Neural cell (in vitro differentiated cells): ENCODE data around the gene CELA2A. TPM values are rescaled to one million over a fixed set of nuclear protein-coding genes. Genes with fewer than 3 reads are reported as not detected.
"Not testable (repeated sequence)": the region's sequence is repeated elsewhere in the genome, so short reads cannot be mapped to it uniquely, and the experiment has no call there.

Experiments
- H2AFZ ChIP-seq: fragments of 200-600, 300-800 bp; sonication (generic), shearing (Covaris generic); 2 replicates; pipeline ENCODE4 v1.6.0; 2014; ENCODE audit warnings: low read depth, mild to moderate bottlenecking, antibody characterized with exemption, low read length, moderate library complexity
- H3F3A ChIP-seq: fragments of 200-600 bp; shearing (Covaris generic); 2 replicates; pipeline ENCODE4 v1.6.1; 2016; ENCODE audit warnings: mild to moderate bottlenecking, moderate library complexity, mixed read lengths, antibody characterized with exemption, low read length; ENCODE audit not compliant: insufficient read depth, poor library complexity, severe bottlenecking
- H3K27ac ChIP-seq: fragments of 200-600, 300-800 bp; sonication (generic), shearing (Covaris generic); 2 replicates; pipeline ENCODE4 v1.5.1; 2014; ENCODE audit warnings: mild to moderate bottlenecking, low read length, moderate library complexity
- H3K27me3 ChIP-seq: fragments of 300-800, 200-600 bp; sonication (generic), shearing (Covaris generic); 2 replicates; pipeline ENCODE4 v1.6.0; 2014; ENCODE audit warnings: mild to moderate bottlenecking, low read depth, low read length, moderate library complexity; ENCODE audit not compliant: insufficient read depth
- H3K36me3 ChIP-seq: fragments of 300-800, 200-600 bp; sonication (generic), shearing (Covaris generic); 2 replicates; pipeline ENCODE4 v1.5.1; 2014; ENCODE audit warnings: mild to moderate bottlenecking, antibody characterized with exemption, low read length, moderate library complexity; ENCODE audit not compliant: insufficient read depth
- H3K4me2 ChIP-seq: fragments of 300-800, 200-600 bp; sonication (generic), shearing (Covaris generic); 2 replicates; pipeline ENCODE4 v1.6.0; 2014; ENCODE audit warnings: mild to moderate bottlenecking, low read length
- H3K4me3 ChIP-seq: fragments of 300-800, 200-600 bp; sonication (generic), shearing (Covaris generic); 2 replicates; pipeline ENCODE4 v1.5.1; 2014; ENCODE audit warnings: mild to moderate bottlenecking, low read length, moderate library complexity
- H3K79me2 ChIP-seq: fragments of 200-600 bp; shearing (Covaris generic); replicated peaks from 2 replicates; pipeline ENCODE4 v1.6.0; 2014; ENCODE audit warnings: mild to moderate bottlenecking, low read length, moderate library complexity; ENCODE audit not compliant: insufficient read depth
- H3K9ac ChIP-seq: fragments of 300-800, 200-600 bp; sonication (generic), shearing (Covaris generic); 2 replicates; pipeline ENCODE4 v1.6.1; 2016; ENCODE audit warnings: mild to moderate bottlenecking, low read length, mixed read lengths
- H3K9me2 ChIP-seq: fragments of 200-600 bp; shearing (Covaris generic); 2 replicates; pipeline ENCODE4 v1.6.1; 2016; ENCODE audit warnings: mild to moderate bottlenecking, low read length, mixed read lengths; ENCODE audit not compliant: insufficient read depth
- H3K9me3 ChIP-seq: fragments of 200-600, 300-800 bp; sonication (generic), shearing (Covaris generic); 2 replicates; pipeline ENCODE4 v1.6.1; 2016; ENCODE audit warnings: mild to moderate bottlenecking, mixed run types, low read length, moderate library complexity, mixed read lengths
- H4K20me1 ChIP-seq: fragments of 200-600 bp; shearing (Covaris generic); 2 replicates; pipeline ENCODE4 v1.6.1; 2016; ENCODE audit warnings: mild to moderate bottlenecking, mixed run types; ENCODE audit not compliant: insufficient read depth
- CTCF ChIP-seq: fragments of 450-650 bp; IDR thresholded peaks from 2 replicates; pipeline ENCODE4 v1.5.1; 2014; ENCODE audit warnings: antibody characterized with exemption, mild to moderate bottlenecking, moderate library complexity; ENCODE audit not compliant: poor library complexity, severe bottlenecking
- EP300 ChIP-seq: fragments of 450-650 bp; conservative IDR thresholded peaks from 2 replicates; pipeline ENCODE4 v1.6.1; 2014; ENCODE audit warnings: antibody characterized with exemption, mild to moderate bottlenecking, moderate library complexity; ENCODE audit not compliant: poor library complexity, severe bottlenecking
- EZH2 ChIP-seq: fragments of 200-600, 300-800 bp; shearing (Covaris generic), sonication (generic); IDR thresholded peaks from 2 replicates; pipeline ENCODE4 v1.6.1; 2014; ENCODE audit warnings: antibody characterized with exemption, low read length, borderline replicate concordance, mild to moderate bottlenecking; ENCODE audit not compliant: insufficient read depth, poor library complexity, severe bottlenecking
- MXI1 ChIP-seq: fragments of 450-650 bp; conservative IDR thresholded peaks from 2 replicates; pipeline ENCODE4 v1.6.1; 2014; ENCODE audit warnings: antibody characterized with exemption, mild to moderate bottlenecking; ENCODE audit not compliant: poor library complexity, severe bottlenecking
- POLR2AphosphoS5 ChIP-seq: IDR thresholded peaks from 2 replicates; pipeline ENCODE4 v1.6.1; 2012
- RAD21 ChIP-seq: fragments of 450-650 bp; conservative IDR thresholded peaks from 2 replicates; pipeline ENCODE4 v1.6.1; 2014; ENCODE audit warnings: antibody characterized with exemption, mild to moderate bottlenecking, moderate library complexity
- SMC3 ChIP-seq: fragments of 450-650 bp; conservative IDR thresholded peaks from 2 replicates; pipeline ENCODE4 v1.6.1; 2014; ENCODE audit warnings: antibody characterized with exemption, mild to moderate bottlenecking, moderate library complexity; ENCODE audit not compliant: poor library complexity
- TAF1 ChIP-seq: IDR thresholded peaks from 2 replicates; pipeline ENCODE4 v1.6.1; 2012; ENCODE audit warnings: low read depth
- polyA plus RNA-seq: library from polyadenylated mRNA; depleted of rRNA; stranded (reverse); fragments of >200 nt; gene quantifications from 2 replicates; pipeline ENCODE4 v1.2.3, GENCODE V29; 2014
- TF ChIP-seq, protein P1 (sequence below): IDR thresholded peaks from 2 replicates; pipeline ENCODE4 v1.6.1; 2012; ENCODE audit warnings: borderline replicate concordance

The CELA2A gene
- polyA plus RNA-seq, 1 donor from 2014 or later, result not detected

GRCh38 chr1:15486844-15487610 is 30.5 kb downstream of the CELA2A start:
- not testable (repeated sequence) for H3F3A ChIP-seq, H3K36me3 ChIP-seq, H3K4me3 ChIP-seq, H3K79me2 ChIP-seq, H3K9ac ChIP-seq, H3K4me2 ChIP-seq, H3K27me3 ChIP-seq, H3K9me2 ChIP-seq, H3K9me3 ChIP-seq, H4K20me1 ChIP-seq, H2AFZ ChIP-seq, H3K27ac ChIP-seq

- Histone ChIP-seq H3K9ac (no peak overlapping the region), H3F3A (no peaks in the 10 kb centered on the region), H3K9me3 (no peaks in the 10 kb centered on the region), H3K4me3 (no peak overlapping the region), H4K20me1 (no peaks in the 10 kb centered on the region), H3K27ac (no peak overlapping the region), H2AFZ (no peak overlapping the region), H3K4me2 (no peak overlapping the region), H3K36me3 (no peaks in the 10 kb centered on the region), H3K27me3 (no peaks in the 10 kb centered on the region), H3K79me2 (no peaks in the 10 kb centered on the region), H3K9me2 (no peaks in the 10 kb centered on the region)
- no peak for TF ChIP-seq CTCF
- no peak for TF ChIP-seq POLR2AphosphoS5
- no peak for TF ChIP-seq RAD21
- TF ChIP-seq, protein P1, sequence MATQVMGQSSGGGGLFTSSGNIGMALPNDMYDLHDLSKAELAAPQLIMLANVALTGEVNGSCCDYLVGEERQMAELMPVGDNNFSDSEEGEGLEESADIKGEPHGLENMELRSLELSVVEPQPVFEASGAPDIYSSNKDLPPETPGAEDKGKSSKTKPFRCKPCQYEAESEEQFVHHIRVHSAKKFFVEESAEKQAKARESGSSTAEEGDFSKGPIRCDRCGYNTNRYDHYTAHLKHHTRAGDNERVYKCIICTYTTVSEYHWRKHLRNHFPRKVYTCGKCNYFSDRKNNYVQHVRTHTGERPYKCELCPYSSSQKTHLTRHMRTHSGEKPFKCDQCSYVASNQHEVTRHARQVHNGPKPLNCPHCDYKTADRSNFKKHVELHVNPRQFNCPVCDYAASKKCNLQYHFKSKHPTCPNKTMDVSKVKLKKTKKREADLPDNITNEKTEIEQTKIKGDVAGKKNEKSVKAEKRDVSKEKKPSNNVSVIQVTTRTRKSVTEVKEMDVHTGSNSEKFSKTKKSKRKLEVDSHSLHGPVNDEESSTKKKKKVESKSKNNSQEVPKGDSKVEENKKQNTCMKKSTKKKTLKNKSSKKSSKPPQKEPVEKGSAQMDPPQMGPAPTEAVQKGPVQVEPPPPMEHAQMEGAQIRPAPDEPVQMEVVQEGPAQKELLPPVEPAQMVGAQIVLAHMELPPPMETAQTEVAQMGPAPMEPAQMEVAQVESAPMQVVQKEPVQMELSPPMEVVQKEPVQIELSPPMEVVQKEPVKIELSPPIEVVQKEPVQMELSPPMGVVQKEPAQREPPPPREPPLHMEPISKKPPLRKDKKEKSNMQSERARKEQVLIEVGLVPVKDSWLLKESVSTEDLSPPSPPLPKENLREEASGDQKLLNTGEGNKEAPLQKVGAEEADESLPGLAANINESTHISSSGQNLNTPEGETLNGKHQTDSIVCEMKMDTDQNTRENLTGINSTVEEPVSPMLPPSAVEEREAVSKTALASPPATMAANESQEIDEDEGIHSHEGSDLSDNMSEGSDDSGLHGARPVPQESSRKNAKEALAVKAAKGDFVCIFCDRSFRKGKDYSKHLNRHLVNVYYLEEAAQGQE, result no peak
- TF ChIP-seq TAF1, result no peak
- TF ChIP-seq EZH2, result no peak
- TF ChIP-seq EP300, result no peak
- no peak for TF ChIP-seq SMC3
- TF ChIP-seq MXI1, result no peak
Observed at GRCh38 chr1:15488371-15488770, 31.8 kb downstream of the CELA2A start.
